H1 (cell line): Measurements from ENCODE around the gene ASXL3. TPM values are rescaled to one million over a fixed set of nuclear protein-coding genes. Genes with fewer than 3 reads are reported as not detected.

Experiments
- CTCF ChIA-PET: fragments of 300-600 bp; sonication (Branson Sonifier 250); formaldehyde crosslinking; loops from one replicate; lab custom pipeline; 2021; ENCODE audit not compliant: partially characterized antibody; lab: Charles Lee
- POLR2A ChIA-PET: fragments of 300-600 bp; sonication (Branson Sonifier 250); formaldehyde crosslinking; loops from one replicate; lab custom pipeline; 2021; ENCODE audit warnings: inconsistent platforms; ENCODE audit not compliant: partially characterized antibody; lab: Charles Lee
- DNase-seq, 2 experiments: peaks; one replicate each; pipeline versions ENCODE4 v3.0.0 to v3.0.0-alpha.2; 2010 to 2022; ENCODE audit warnings: low spot score in 2 of 2, low read depth in 1 of 2, mixed read lengths in 1 of 2
- FAIRE-seq: peaks from 2 replicates; lab custom pipeline; 2011; peaks lifted over from hg19 to GRCh38; lab: Jason Lieb, UNC
- H2AFZ ChIP-seq: 2 replicates; pipeline ENCODE4 v1.8.1; 2012; ENCODE audit warnings: low read length, inconsistent platforms
- H2AK5ac ChIP-seq: 2 replicates; pipeline ENCODE4 v1.6.1; 2013; ENCODE audit warnings: low read depth, low read length
- H2BK120ac ChIP-seq: replicated peaks from 2 replicates; pipeline ENCODE3; 2013; ENCODE audit warnings: low read depth, low read length, inconsistent platforms
- H2BK12ac ChIP-seq: 2 replicates; pipeline ENCODE4 v1.6.1; 2013; ENCODE audit warnings: low read depth, low read length
- H2BK15ac ChIP-seq: 2 replicates; pipeline ENCODE4 v1.6.1; 2013; ENCODE audit warnings: low read length
- H2BK20ac ChIP-seq: 2 replicates; pipeline ENCODE4 v1.6.1; 2013; ENCODE audit warnings: low read length
- H2BK5ac ChIP-seq: 2 replicates; pipeline ENCODE4 v1.6.1; 2013; ENCODE audit warnings: low read depth, low read length
- H3K14ac ChIP-seq: 2 replicates; pipeline ENCODE4 v1.6.1; 2013; ENCODE audit warnings: inconsistent platforms; ENCODE audit not compliant: insufficient read length
- H3K18ac ChIP-seq: 2 replicates; pipeline ENCODE4 v1.6.1; 2013; ENCODE audit warnings: low read length; ENCODE audit errors: extremely low read depth
- H3K23ac ChIP-seq: 2 replicates; pipeline ENCODE4 v1.6.1; 2013; ENCODE audit warnings: inconsistent platforms; ENCODE audit not compliant: insufficient read length
- H3K23me2 ChIP-seq: 2 replicates; pipeline ENCODE4 v1.6.1; 2013; ENCODE audit warnings: low read depth, low read length
- H3K27ac ChIP-seq: 2 replicates; pipeline ENCODE4 v1.6.1; 2011; ENCODE audit warnings: low read depth, low read length, inconsistent platforms
- H3K27me3 ChIP-seq, 4 experiments: replicated peaks in 1 of 4; 1 replicate in 1 of 4; 2 replicates in 3 of 4; pipeline versions ENCODE4 v1.6.1 to v1.8.1; 2011 to 2013; ENCODE audit warnings: low read length in 3 of 4, mild to moderate bottlenecking in 3 of 4, inconsistent platforms in 2 of 4, mixed read lengths in 2 of 4, moderate library complexity in 1 of 4; ENCODE audit not compliant: control insufficient read depth in 3 of 4, insufficient read depth in 3 of 4; ENCODE audit errors: extremely low read depth in 1 of 4
- H3K36me3 ChIP-seq, 4 experiments: 2 replicates each; pipeline versions ENCODE4 v1.6.1 to v1.8.1; 2011 to 2013; ENCODE audit warnings: mild to moderate bottlenecking in 4 of 4, low read length in 3 of 4, moderate library complexity in 2 of 4, control low read depth in 1 of 4, inconsistent platforms in 1 of 4; ENCODE audit not compliant: insufficient read depth in 4 of 4, control insufficient read depth in 2 of 4
- H3K4ac ChIP-seq: replicated peaks from 2 replicates; pipeline ENCODE3; 2013; ENCODE audit warnings: low read length, low read depth, mixed read lengths, inconsistent platforms; ENCODE audit not compliant: insufficient read length
- H3K4me1 ChIP-seq, 4 experiments: replicated peaks in 1 of 4; 1 replicate in 1 of 4; 2 replicates in 3 of 4; pipeline versions ENCODE4 v1.6.1 to v1.8.1; 2011 to 2013; ENCODE audit warnings: low read length in 3 of 4, inconsistent platforms in 2 of 4, mixed read lengths in 1 of 4; ENCODE audit not compliant: insufficient read depth in 4 of 4, control insufficient read depth in 3 of 4
- H3K4me2 ChIP-seq, 2 experiments: 2 replicates each; pipeline versions ENCODE4 v1.6.1 to v1.8.1; 2011 to 2013; ENCODE audit warnings: low read depth in 2 of 2, low read length in 2 of 2, control low read depth in 1 of 2, inconsistent platforms in 1 of 2, mild to moderate bottlenecking in 1 of 2; ENCODE audit not compliant: insufficient read depth in 1 of 2
- H3K4me3 ChIP-seq, 4 experiments: fragments of 200-600, 300-600 bp in 1 of 4; sonication (generic), shearing (Covaris generic), sonication (Bioruptor Twin) in 1 of 4; 2 replicates each; pipeline versions ENCODE4 v1.5.1 to v1.8.1; 2011 to 2016; ENCODE audit warnings: low read length in 4 of 4, low read depth in 3 of 4, control low read depth in 2 of 4, inconsistent platforms in 2 of 4, mild to moderate bottlenecking in 2 of 4, mixed read lengths in 1 of 4, moderate library complexity in 1 of 4; ENCODE audit not compliant: insufficient read depth in 2 of 4; ENCODE audit errors: extremely low read depth in 1 of 4
- H3K56ac ChIP-seq: replicated peaks from 2 replicates; pipeline ENCODE3; 2013; ENCODE audit warnings: low read depth, mild to moderate bottlenecking, mixed read lengths, low read length, inconsistent platforms; ENCODE audit not compliant: insufficient read length
- H3K79me1 ChIP-seq: 2 replicates; pipeline ENCODE4 v1.6.1; 2013; ENCODE audit warnings: low read depth, low read length, control low read depth
- H3K79me2 ChIP-seq, 2 experiments: 2 replicates each; pipeline versions ENCODE4 v1.6.1 to v1.8.1; 2012 to 2013; ENCODE audit warnings: low read length in 2 of 2, mild to moderate bottlenecking in 2 of 2, inconsistent platforms in 1 of 2; ENCODE audit not compliant: insufficient read depth in 2 of 2, control insufficient read depth in 1 of 2
- H3K9ac ChIP-seq, 4 experiments: replicated peaks in 1 of 4; 1 replicate in 1 of 4; 2 replicates in 3 of 4; pipeline versions ENCODE4 v1.6.1 to v1.8.1; 2011 to 2013; ENCODE audit warnings: low read depth in 3 of 4, low read length in 3 of 4, control low read depth in 2 of 4, mild to moderate bottlenecking in 2 of 4, moderate library complexity in 2 of 4, inconsistent platforms in 1 of 4; ENCODE audit errors: extremely low read depth in 1 of 4
- H3K9me3 ChIP-seq, 2 experiments: 2 replicates each; pipeline versions ENCODE4 v1.6.1 to v1.8.1; 2012 to 2013; ENCODE audit warnings: mild to moderate bottlenecking in 2 of 2, moderate library complexity in 2 of 2, control low read depth in 1 of 2, inconsistent platforms in 1 of 2, low read depth in 1 of 2, low read length in 1 of 2, mixed read lengths in 1 of 2; ENCODE audit not compliant: insufficient read depth in 2 of 2
- H4K20me1 ChIP-seq, 2 experiments: replicated peaks in 1 of 2; 2 replicates each; pipeline versions ENCODE3 to v1.8.1; 2011 to 2013; ENCODE audit warnings: inconsistent platforms in 2 of 2, low read length in 2 of 2, mild to moderate bottlenecking in 1 of 2; ENCODE audit not compliant: insufficient read depth in 2 of 2, control insufficient read depth in 1 of 2
- H4K5ac ChIP-seq: 2 replicates; pipeline ENCODE4 v1.6.1; 2013; ENCODE audit warnings: low read length, low read depth, mixed read lengths, inconsistent platforms; ENCODE audit not compliant: insufficient read length
- H4K8ac ChIP-seq: 2 replicates; pipeline ENCODE4 v1.8.0; 2013; ENCODE audit warnings: mild to moderate bottlenecking, moderate library complexity, low read length, inconsistent platforms; ENCODE audit not compliant: insufficient read depth; ENCODE audit errors: extremely low read depth
- H4K91ac ChIP-seq: replicated peaks from 2 replicates; pipeline ENCODE3; 2013; ENCODE audit warnings: low read length, mixed read lengths, inconsistent platforms; ENCODE audit not compliant: insufficient read length
- BRCA1 ChIP-seq: IDR thresholded peaks from 2 replicates; pipeline ENCODE4 v1.6.1; 2012; ENCODE audit warnings: low read depth, low read length, improper control_type of control experiment
- NANOG ChIP-seq: IDR thresholded peaks from 2 replicates; pipeline ENCODE4 v1.6.1; 2011; ENCODE audit warnings: low read length, low read depth, mild to moderate bottlenecking, inconsistent platforms; ENCODE audit not compliant: insufficient read depth, poor library complexity, severe bottlenecking
- SP1 ChIP-seq: IDR thresholded peaks from 2 replicates; pipeline ENCODE4 v1.6.1; 2011; ENCODE audit warnings: low read depth, low read length
- WGBS, 2 experiments: shearing (Covaris generic) in 1 of 2; methylation state at CpG; one replicate each; pipeline versions ENCODE4 v1.1.6 to v1.1.7; 2013 to 2015; ENCODE audit warnings: low lambda C conversion rate in 2 of 2, mixed read lengths in 2 of 2, inconsistent platforms in 1 of 2, low coverage in 1 of 2, missing lambda C conversion rate in 1 of 2; ENCODE audit not compliant: insufficient replicate concordance in 2 of 2, insufficient coverage in 1 of 2, insufficient read length in 1 of 2; ENCODE audit errors: extremely low coverage in 1 of 2, missing lambda C conversion rate in 1 of 2; 5-methylcytosine and 5-hydroxymethylcytosine counted together
- polyA plus RNA-seq, 7 experiments: library from polyadenylated mRNA; depleted of rRNA in 3 of 7; stranded (reverse) in 5 of 7; unstranded in 2 of 7; fragments of >200 nt in 5 of 7; fragments of 200-250 nt in 2 of 7; gene quantifications; 1 replicate in 5 of 7; 2 replicates in 1 of 7; 4 replicates in 1 of 7; pipeline versions ENCODE4 v1.2.1 to v1.2.3, GENCODE V29; 2011 to 2013; ENCODE audit warnings: missing spikeins in 2 of 7, mixed read lengths in 2 of 7
- total RNA-seq: library from RNA; stranded (reverse); fragmentation: NEBNext Ultra II Directional; extraction: Animal tissue kit (Norgen Biotek cat#: 25700); gene quantifications from 2 replicates; pipeline ENCODE4 v1.2.1, GENCODE V29; 2021

Gene ASXL3
- total and polyA plus RNA-seq, 2 of the 8 experiments (the other 6 are each of a cell fraction or from before 2014, with no cell fraction given): 0.08 to 1.3 TPM

GRCh38 chr18:33584548-33585430 lies 6.8 kb downstream of the ASXL3 start:
- FAIRE-seq (peak; percentile 32), DNase-seq (peak in 1 of 2 experiments; percentile 17)
- Histone ChIP-seq H2BK15ac (no peak overlapping the region), H3K4me1 (peaks cover 0 to 7% (median 0%) of the 10 kb centered on the region in 4 experiments; a peak in 2 of 7 replicates), H3K79me2 (no peaks in the 10 kb centered on the region), H3K23me2 (no peaks in the 10 kb centered on the region; the same call in 1 of the 2 replicates), H3K9me3 (peaks cover 0 to 2% of the 10 kb centered on the region in 2 experiments; a peak in 2 of 4 replicates), H4K5ac (no peak overlapping the region), H2AK5ac (no peak overlapping the region), H3K4ac (no peak overlapping the region), H3K27me3 (no peaks in the 10 kb centered on the region; a peak in 3 of 7 replicates), H3K56ac (no peak overlapping the region), H3K9ac (no peak overlapping the region), H3K23ac (no peak overlapping the region), H3K14ac (no peak overlapping the region), H4K20me1 (no peaks in the 10 kb centered on the region), H2BK12ac (no peak overlapping the region), H4K91ac (no peak overlapping the region), H3K4me3 (peak overlapping the region in 1 of 4 experiments; percentile 31; a peak in 1 of 8 replicates), H2BK5ac (no peak overlapping the region), H3K79me1 (no peaks in the 10 kb centered on the region), H2BK120ac (no peak overlapping the region), H3K18ac (no peak overlapping the region), H4K8ac (no peak overlapping the region), H3K27ac (no peak overlapping the region), H2BK20ac (no peak overlapping the region), H3K36me3 (no peaks in the 10 kb centered on the region; a peak in 1 of 8 replicates), H3K4me2 (peak overlapping the region; percentile 35 to 60; a peak in 3 of 4 replicates), H2AFZ (no peak overlapping the region)
- TF ChIP-seq NANOG (peak; percentile 97), SP1 (peak; percentile 47; the same call in 1 of the 2 replicates), BRCA1 (no peak)
- ChIA-PET CTCF (interaction anchor here (0.6 kb wide), 1 partner anchor 1274 kb away, joined by 3 read pairs; no protein-coding TSS in a partner anchor), POLR2A (interaction anchor here (0.9 kb wide), 1 partner anchor 9 kb away, joined by 3 read pairs; no protein-coding TSS in a partner anchor)
- whole genome bisulfite sequencing, 2 experiments: 31% methylated on average over 3 of the region's 3 CpGs; no CpG with 5 or more reads in 1 of the 2 experiments
